AG04449 (cell line): Measurements from ENCODE around the gene LHX5.

Experiments used
- CTCF ChIA-PET: fragments of 350-600 bp; formaldehyde crosslinking; extraction: SDS; loops from one replicate; lab custom pipeline; 2021; ENCODE audit warnings: antibody characterized with exemption; lab: Yijun Ruan, JAX
- POLR2A ChIA-PET: fragments of 400-600, 350-600 bp; formaldehyde crosslinking; extraction: SDS; loops from one replicate; lab custom pipeline; 2020; ENCODE audit warnings: antibody characterized with exemption, inconsistent platforms; lab: Yijun Ruan, JAX
- DNase-seq: peaks from one replicate; pipeline ENCODE4 v3.0.0-alpha.2; 2010; ENCODE audit warnings: low read depth, low spot score
- H3K4me3 ChIP-seq: 2 replicates; pipeline ENCODE4 v1.5.1; 2011; ENCODE audit warnings: low read depth, mild to moderate bottlenecking, control low read depth, low read length
- CTCF ChIP-seq: IDR thresholded peaks from one replicate; pipeline ENCODE4 v1.5.1; 2011; ENCODE audit warnings: mild to moderate bottlenecking, moderate library complexity, low read length, control low read depth, inconsistent platforms; ENCODE audit not compliant: insufficient read depth; ENCODE audit errors: missing control alignments

LHX5 gene

GRCh38 chr12:113475451-113476175 lies 3.9 kb upstream of the LHX5 start:
- POLR2A ChIA-PET: no interaction called here
- no peak overlapping the region for H3K4me3 ChIP-seq
- no peak for TF ChIP-seq CTCF
- CTCF ChIA-PET: no interaction called here
- no peak for DNase-seq

DNA sequence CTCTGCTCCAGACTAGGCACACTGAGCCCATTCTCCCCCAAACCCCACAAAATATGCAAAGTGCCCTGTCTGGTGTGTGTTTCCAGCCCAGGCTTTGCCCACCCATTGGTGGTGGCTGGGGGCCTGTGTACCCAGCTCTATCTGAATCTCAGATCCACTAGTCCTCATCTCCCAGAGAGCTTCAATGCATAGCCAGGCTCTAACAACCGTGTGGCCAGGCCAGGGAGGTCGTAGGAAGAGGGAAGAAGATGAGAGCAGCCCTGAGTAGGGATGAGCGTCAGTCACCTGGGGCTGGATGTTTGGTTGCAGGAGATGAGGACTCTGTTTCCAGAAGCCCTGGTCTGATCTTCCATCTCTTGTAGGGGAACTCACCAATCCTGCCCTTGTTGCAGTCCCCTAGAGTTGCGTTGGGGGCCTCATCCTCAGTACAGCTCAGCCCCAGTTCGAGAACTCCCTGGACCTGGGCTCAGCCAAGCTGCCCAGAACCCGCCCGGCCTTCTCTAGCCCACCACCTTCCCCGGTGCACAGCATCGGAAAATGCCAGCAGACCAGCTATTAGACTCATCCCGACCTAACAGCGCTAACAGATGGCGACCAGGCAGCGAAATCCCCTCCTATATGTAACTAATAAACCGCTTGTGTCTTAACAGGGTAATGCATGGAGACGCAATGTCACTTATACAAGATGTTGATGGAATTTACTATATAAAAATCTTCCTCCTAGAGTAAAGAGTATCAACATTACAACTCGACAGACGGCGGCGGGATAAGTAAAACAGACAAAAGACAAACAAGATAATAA lies 3.2 kb upstream of the LHX5 start:
- DNase-seq: no peak
- POLR2A ChIA-PET: no interaction called here
- H3K4me3 ChIP-seq: no peak overlapping the region
- no peak for TF ChIP-seq CTCF
- CTCF ChIA-PET: interaction anchor here (1.2 to 1.8 kb wide), 2 partner anchors 12 to 14 kb away, joined by 3 to 10 read pairs; no protein-coding TSS in a partner anchor

DNA sequence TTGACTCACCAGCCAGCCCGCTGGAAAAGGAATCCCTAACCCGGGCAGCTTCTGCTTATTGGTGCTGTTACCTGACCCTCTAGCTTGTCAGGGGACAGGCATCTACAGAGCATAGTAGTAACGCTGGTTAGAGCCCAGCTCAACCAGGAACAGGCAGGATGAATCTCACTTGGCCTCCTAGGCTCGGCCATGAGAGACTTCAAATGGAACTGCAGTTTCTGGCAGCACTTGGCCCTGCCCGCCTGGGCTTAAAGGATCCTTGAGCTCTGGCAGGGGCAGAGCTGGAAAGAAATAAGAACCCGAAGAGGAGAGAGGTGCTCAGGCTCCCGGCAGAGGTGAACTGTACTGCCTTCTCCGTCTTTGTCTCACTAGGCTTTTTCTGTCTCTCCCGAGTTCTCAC lies 2.3 kb upstream of the LHX5 start:
- POLR2A ChIA-PET: no interaction called here
- H3K4me3 ChIP-seq: no peak overlapping the region
- no peak for TF ChIP-seq CTCF
- DNase-seq: no peak
- CTCF ChIA-PET: interaction anchor here (1.2 to 1.8 kb wide), 2 partner anchors 11 to 13 kb away, joined by 3 to 10 read pairs; no protein-coding TSS in a partner anchor

GRCh38 chr12:113473400-113473799 lies 1.7 kb upstream of the LHX5 start:
- H3K4me3 ChIP-seq: no peak overlapping the region
- ChIA-PET CTCF (interaction anchor here (1.2 to 1.8 kb wide), 2 partner anchors 11 to 12 kb away, joined by 3 to 10 read pairs; no protein-coding TSS in a partner anchor), POLR2A (no interaction called here)
- no peak for DNase-seq
- TF ChIP-seq CTCF: no peak

GRCh38 chr12:113472191-113473121 lies 785 bp upstream of the LHX5 start:
- ChIA-PET POLR2A (no interaction called here), CTCF (interaction anchor here (1.8 kb wide), 1 partner anchor 10 kb away, joined by 10 read pairs; no protein-coding TSS in a partner anchor)
- no peak for DNase-seq
- H3K4me3 ChIP-seq: no peak overlapping the region
- no peak for TF ChIP-seq CTCF
